Fibroblast of lung (primary cell): ENCODE data around the gene AMIGO1. TPM values are rescaled to one million over a fixed set of nuclear protein-coding genes. Genes with fewer than 3 reads are reported as not detected.

Experiments used
- DNase-seq, 2 donors: peaks; one replicate each; pipeline versions ENCODE4 v3.0.0 to v3.0.0-alpha.2; 2010; ENCODE audit warnings: low read depth in 2 of 2
- H2AFZ ChIP-seq: 2 replicates; pipeline ENCODE4 v1.5.1; 2012; ENCODE audit warnings: low read length, control low read depth, inconsistent platforms
- H3K27ac ChIP-seq: 2 replicates; pipeline ENCODE4 v1.5.1; 2011; ENCODE audit warnings: low read length, control low read depth; ENCODE audit not compliant: insufficient read depth
- H3K27me3 ChIP-seq: 2 replicates; pipeline ENCODE4 v1.5.1; 2011; ENCODE audit warnings: mild to moderate bottlenecking, low read length; ENCODE audit not compliant: control insufficient read depth, insufficient read depth
- H3K36me3 ChIP-seq: 2 replicates; pipeline ENCODE4 v1.5.1; 2011; ENCODE audit warnings: low read length; ENCODE audit not compliant: control insufficient read depth, insufficient read depth
- H3K4me1 ChIP-seq: 2 replicates; pipeline ENCODE4 v1.5.1; 2011; ENCODE audit warnings: low read length; ENCODE audit not compliant: control insufficient read depth, insufficient read depth; ENCODE audit errors: extremely low read depth
- H3K4me2 ChIP-seq: 2 replicates; pipeline ENCODE4 v1.5.1; 2011; ENCODE audit warnings: low read length, control low read depth; ENCODE audit not compliant: insufficient read depth; ENCODE audit errors: extremely low read depth
- H3K4me3 ChIP-seq, 4 experiments: fragments of 200-600 bp in 1 of 4; sonication (generic) in 1 of 4; replicated peaks in 1 of 4; 2 replicates each; pipeline ENCODE4 v1.5.1; 2011 to 2016; ENCODE audit warnings: low read length in 4 of 4, low read depth in 3 of 4, mild to moderate bottlenecking in 3 of 4, control low read depth in 2 of 4, inconsistent platforms in 1 of 4, mixed read lengths in 1 of 4; ENCODE audit not compliant: insufficient read depth in 1 of 4; ENCODE audit errors: control extremely low read depth in 1 of 4
- H3K79me2 ChIP-seq: 2 replicates; pipeline ENCODE4 v1.5.1; 2012; ENCODE audit warnings: mild to moderate bottlenecking, low read length, inconsistent platforms; ENCODE audit not compliant: control insufficient read depth, insufficient read depth
- H3K9ac ChIP-seq: 2 replicates; pipeline ENCODE4 v1.5.1; 2011; ENCODE audit warnings: mild to moderate bottlenecking, low read length, control low read depth; ENCODE audit not compliant: insufficient read depth
- H3K9me3 ChIP-seq: 2 replicates; pipeline ENCODE4 v1.5.1; 2012; ENCODE audit warnings: low read depth, low read length; ENCODE audit not compliant: control insufficient read depth, insufficient read depth
- H4K20me1 ChIP-seq: 2 replicates; pipeline ENCODE4 v1.5.1; 2011; ENCODE audit warnings: low read length; ENCODE audit not compliant: control insufficient read depth, insufficient read depth; ENCODE audit errors: extremely low read depth
- EZH2 ChIP-seq: IDR thresholded peaks from 2 replicates; pipeline ENCODE4 v1.5.1; 2012; ENCODE audit warnings: low read length, control low read depth, mild to moderate bottlenecking; ENCODE audit errors: missing control alignments
- polyA plus RNA-seq, 2 donors: library from polyadenylated mRNA; depleted of rRNA in 1 of 2; stranded (reverse) in 1 of 2; unstranded in 1 of 2; fragments of >200 nt; gene quantifications; 2 replicates each; pipeline ENCODE4 v1.2.1, GENCODE V29; 2011 to 2012; ENCODE audit warnings: missing spikeins in 1 of 2
- total RNA-seq: library from RNA; depleted of rRNA; stranded (reverse); fragments of >200 nt; gene quantifications from 2 replicates; pipeline ENCODE4 v1.2.1, GENCODE V29; 2014
- TF ChIP-seq, protein P1 (sequence below), 2 donors: IDR thresholded peaks in 1 of 2; conservative IDR thresholded peaks in 1 of 2; 1 replicate in 1 of 2; 2 replicates in 1 of 2; pipeline ENCODE4 v1.5.1; 2011 to 2012; ENCODE audit warnings: low read length in 2 of 2, control low read depth in 1 of 2, inconsistent platforms in 1 of 2, low read depth in 1 of 2, mild to moderate bottlenecking in 1 of 2

AMIGO1 gene
- total and polyA plus RNA-seq, 2 donors (not counting 1 experiment from before 2014, with no cell fraction given): 0.57 to 2.5 TPM

DNA sequence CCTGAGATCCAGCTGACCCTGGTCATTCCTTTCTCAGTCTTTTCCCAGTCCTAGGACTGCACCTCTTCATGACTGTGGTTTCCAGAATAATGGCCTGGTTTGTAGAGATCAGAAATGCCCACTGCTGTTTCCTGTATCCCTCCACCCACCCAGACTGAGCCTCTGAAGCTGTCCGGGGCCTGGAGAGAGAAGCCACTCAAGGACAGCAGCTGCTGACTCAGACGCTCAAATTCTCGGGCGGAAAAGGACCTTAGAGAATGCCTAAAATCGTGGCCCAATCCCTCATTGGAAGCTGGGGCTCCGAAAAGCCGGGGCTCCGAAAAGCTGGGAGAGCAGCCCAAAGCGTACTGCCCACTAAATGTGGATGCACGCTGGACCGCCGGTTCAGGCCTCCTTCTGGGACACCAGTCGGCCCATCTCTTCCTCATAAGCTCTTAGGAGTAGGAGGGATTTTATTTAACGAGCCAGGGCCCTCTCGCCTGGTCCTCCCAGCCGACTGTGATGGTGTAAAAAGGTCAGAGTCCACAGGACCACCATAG, 22.4 kb upstream of the AMIGO1 start:
- Histone ChIP-seq H3K79me2 (no peaks in the 10 kb centered on the region), H3K36me3 (no peaks in the 10 kb centered on the region), H2AFZ (no peak overlapping the region), H3K4me2 (peak overlapping the region; percentile 20), H3K4me1 (peaks cover 2% of the 10 kb centered on the region), H3K9me3 (no peaks in the 10 kb centered on the region), H3K4me3 (no peak overlapping the region), H3K27ac (no peak overlapping the region), H3K9ac (no peak overlapping the region), H3K27me3 (peaks cover 4% of the 10 kb centered on the region), H4K20me1 (no peaks in the 10 kb centered on the region)
- DNase-seq: peak in 1 of 2 donors; percentile 17
- TF ChIP-seq EZH2: no peak
- TF ChIP-seq, protein P1, sequence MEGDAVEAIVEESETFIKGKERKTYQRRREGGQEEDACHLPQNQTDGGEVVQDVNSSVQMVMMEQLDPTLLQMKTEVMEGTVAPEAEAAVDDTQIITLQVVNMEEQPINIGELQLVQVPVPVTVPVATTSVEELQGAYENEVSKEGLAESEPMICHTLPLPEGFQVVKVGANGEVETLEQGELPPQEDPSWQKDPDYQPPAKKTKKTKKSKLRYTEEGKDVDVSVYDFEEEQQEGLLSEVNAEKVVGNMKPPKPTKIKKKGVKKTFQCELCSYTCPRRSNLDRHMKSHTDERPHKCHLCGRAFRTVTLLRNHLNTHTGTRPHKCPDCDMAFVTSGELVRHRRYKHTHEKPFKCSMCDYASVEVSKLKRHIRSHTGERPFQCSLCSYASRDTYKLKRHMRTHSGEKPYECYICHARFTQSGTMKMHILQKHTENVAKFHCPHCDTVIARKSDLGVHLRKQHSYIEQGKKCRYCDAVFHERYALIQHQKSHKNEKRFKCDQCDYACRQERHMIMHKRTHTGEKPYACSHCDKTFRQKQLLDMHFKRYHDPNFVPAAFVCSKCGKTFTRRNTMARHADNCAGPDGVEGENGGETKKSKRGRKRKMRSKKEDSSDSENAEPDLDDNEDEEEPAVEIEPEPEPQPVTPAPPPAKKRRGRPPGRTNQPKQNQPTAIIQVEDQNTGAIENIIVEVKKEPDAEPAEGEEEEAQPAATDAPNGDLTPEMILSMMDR (conservative IDR thresholded peaks at IDR 0.05 in 1 of 2, IDR thresholded peaks at IDR 0.05 in 1 of 2; ENCODE audit: low read depth in 1 of 2, low read length in 2 of 2): no peak

DNA sequence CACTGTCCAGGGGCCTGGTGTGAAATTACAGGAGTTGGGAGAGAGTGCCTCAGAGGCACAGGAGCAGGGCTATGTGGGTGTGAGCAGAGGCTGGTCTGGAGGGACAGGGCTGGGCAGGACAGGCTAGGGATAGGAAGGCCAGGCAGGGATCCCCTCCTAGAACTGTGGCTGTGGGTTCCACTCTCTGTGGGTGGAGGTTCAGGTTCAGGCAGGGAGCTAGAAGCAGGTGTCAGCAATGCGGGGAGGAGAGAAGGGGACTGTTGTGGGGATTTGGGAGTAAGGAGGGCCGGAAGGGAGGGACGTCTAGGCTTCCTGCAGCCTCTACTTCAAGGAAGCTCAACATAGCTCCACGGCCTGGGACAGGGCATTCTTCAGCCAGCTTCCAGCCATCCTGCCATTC, 21.9 kb upstream of the AMIGO1 start:
- Histone ChIP-seq H3K4me1 (peaks cover 2% of the 10 kb centered on the region), H4K20me1 (no peaks in the 10 kb centered on the region), H2AFZ (no peak overlapping the region), H3K36me3 (no peaks in the 10 kb centered on the region), H3K27me3 (peaks cover 4% of the 10 kb centered on the region), H3K9ac (no peak overlapping the region), H3K27ac (no peak overlapping the region), H3K79me2 (no peaks in the 10 kb centered on the region), H3K4me3 (no peak overlapping the region), H3K4me2 (no peak overlapping the region), H3K9me3 (no peaks in the 10 kb centered on the region)
- TF ChIP-seq EZH2: no peak
- TF ChIP-seq, protein P1 (conservative IDR thresholded peaks at IDR 0.05 in 1 of 2, IDR thresholded peaks at IDR 0.05 in 1 of 2; ENCODE audit: low read depth in 1 of 2, low read length in 2 of 2): no peak
- no peak for DNase-seq

DNA sequence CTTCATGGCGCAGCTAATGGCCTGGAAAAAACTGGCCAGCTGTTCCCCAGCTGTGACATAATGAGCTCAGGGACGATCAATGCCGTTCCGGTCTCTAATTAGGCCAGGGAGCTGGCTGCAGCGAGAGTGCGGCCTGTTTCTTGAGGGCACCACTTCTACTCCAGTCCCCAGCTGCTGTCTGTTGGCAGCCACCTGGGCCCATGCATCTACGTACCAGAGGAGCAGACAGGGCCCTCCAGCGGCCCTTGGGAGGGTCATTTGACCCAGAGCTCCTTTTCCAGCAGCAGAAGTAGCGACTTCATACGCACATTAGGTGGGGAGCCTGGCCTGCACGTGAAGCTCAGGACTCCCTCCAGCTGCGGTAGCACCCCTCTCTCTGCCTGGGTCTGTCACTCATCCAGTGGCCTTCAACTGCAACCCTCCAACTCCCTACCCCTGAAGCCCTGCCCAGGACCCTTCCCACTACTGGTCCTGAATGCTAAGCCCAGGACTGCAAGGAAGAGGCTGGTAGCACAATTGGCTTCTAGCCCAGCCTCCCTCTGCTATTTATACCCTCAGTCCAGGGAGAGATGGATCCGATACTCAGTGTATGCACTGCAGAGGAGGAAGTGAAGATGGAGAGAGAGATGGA, 21.0 kb upstream of the AMIGO1 start:
- Histone ChIP-seq H3K4me1 (peaks cover 2% of the 10 kb centered on the region), H3K36me3 (no peaks in the 10 kb centered on the region), H3K9ac (no peak overlapping the region), H3K27me3 (peaks cover 8% of the 10 kb centered on the region), H2AFZ (no peak overlapping the region), H3K79me2 (no peaks in the 10 kb centered on the region), H4K20me1 (no peaks in the 10 kb centered on the region), H3K4me3 (no peak overlapping the region), H3K27ac (no peak overlapping the region), H3K4me2 (no peak overlapping the region), H3K9me3 (no peaks in the 10 kb centered on the region)
- DNase-seq: no peak
- no peak for TF ChIP-seq EZH2
- TF ChIP-seq, protein P1 (conservative IDR thresholded peaks at IDR 0.05 in 1 of 2, IDR thresholded peaks at IDR 0.05 in 1 of 2; ENCODE audit: low read depth in 1 of 2, low read length in 2 of 2): no peak
